OCI-LY1 (cell line): ENCODE measurements around the gene ZP2.
"Not testable (repeated sequence)": the region's sequence is repeated elsewhere in the genome, so short reads cannot be mapped to it uniquely, and the experiment has no call there.

Experiments
- H2AFZ ChIP-seq: fragments of 200-600 bp; sonication (generic), shearing (Covaris generic); 2 replicates; pipeline ENCODE4 v1.6.0; 2014; ENCODE audit warnings: antibody characterized with exemption, mild to moderate bottlenecking, low read length
- H3F3A ChIP-seq: fragments of 200-600 bp; sonication (generic), shearing (Covaris generic); 2 replicates; pipeline ENCODE4 v1.6.0; 2014; ENCODE audit warnings: mild to moderate bottlenecking, antibody characterized with exemption, low read length, moderate library complexity; ENCODE audit not compliant: insufficient read depth
- H3K27ac ChIP-seq: fragments of 200-600 bp; sonication (generic); 2 replicates; pipeline ENCODE4 v1.5.1; 2014; ENCODE audit warnings: low read length, mixed run types, mild to moderate bottlenecking, low read depth; ENCODE audit not compliant: poor library complexity, severe bottlenecking
- H3K27me3 ChIP-seq: fragments of 200-600 bp; sonication (generic); 2 replicates; pipeline ENCODE4 v1.6.0; 2014; ENCODE audit warnings: antibody characterized with exemption, mild to moderate bottlenecking, low read length, moderate library complexity; ENCODE audit not compliant: insufficient read depth
- H3K36me3 ChIP-seq: fragments of 200-600 bp; sonication (generic); 2 replicates; pipeline ENCODE4 v1.6.1; 2014; ENCODE audit warnings: mild to moderate bottlenecking, antibody characterized with exemption, low read length, moderate library complexity, mixed read lengths; ENCODE audit not compliant: insufficient read depth
- H3K4me1 ChIP-seq: fragments of 200-600 bp; sonication (generic); 2 replicates; pipeline ENCODE4 v1.5.1; 2014; ENCODE audit warnings: mild to moderate bottlenecking, low read length, moderate library complexity; ENCODE audit not compliant: insufficient read depth, severe bottlenecking
- H3K4me2 ChIP-seq: fragments of 200-600 bp; sonication (generic), shearing (Covaris generic); 2 replicates; pipeline ENCODE4 v1.6.1; 2014; ENCODE audit warnings: low read length
- H3K4me3 ChIP-seq: fragments of 200-600 bp; sonication (generic); 2 replicates; pipeline ENCODE4 v1.5.1; 2014; ENCODE audit warnings: low read length, low read depth, mild to moderate bottlenecking, mixed read lengths; ENCODE audit not compliant: poor library complexity, severe bottlenecking
- H3K79me2 ChIP-seq: fragments of 200-600 bp; shearing (Covaris generic); 2 replicates; pipeline ENCODE4 v1.6.1; 2016; ENCODE audit warnings: mixed run types, low read length, mixed read lengths; ENCODE audit not compliant: insufficient read depth
- H3K9ac ChIP-seq: fragments of 200-600 bp; sonication (generic), shearing (Covaris generic); 2 replicates; pipeline ENCODE4 v1.6.1; 2014; ENCODE audit warnings: mild to moderate bottlenecking, low read length, mixed read lengths
- H3K9me2 ChIP-seq: fragments of 200-600 bp; sonication (generic), shearing (Covaris generic); 2 replicates; pipeline ENCODE4 v1.6.1; 2014; ENCODE audit warnings: low read depth, mild to moderate bottlenecking, low read length, mixed read lengths
- H3K9me3 ChIP-seq: fragments of 200-600 bp; shearing (Covaris generic); 2 replicates; pipeline ENCODE4 v1.6.1; 2014; ENCODE audit warnings: low read length, mixed read lengths
- H4K20me1 ChIP-seq: fragments of 200-600 bp; sonication (generic), shearing (Covaris generic); 2 replicates; pipeline ENCODE4 v1.6.0; 2016; ENCODE audit warnings: mild to moderate bottlenecking, low read length; ENCODE audit not compliant: insufficient read depth
- EZH2 ChIP-seq: fragments of 200-600 bp; sonication (generic), shearing (Covaris generic); IDR thresholded peaks from 2 replicates; pipeline ENCODE4 v1.8.0; 2017; ENCODE audit warnings: borderline replicate concordance, mixed run types, mild to moderate bottlenecking, antibody characterized with exemption, low read length, moderate library complexity, mixed read lengths
- TF ChIP-seq, protein P1 (sequence below): fragments of 200-600 bp; sonication (generic), shearing (Covaris generic); IDR thresholded peaks from 2 replicates; pipeline ENCODE4 v1.5.1; 2017; ENCODE audit warnings: mild to moderate bottlenecking, antibody characterized with exemption, low read length, moderate library complexity, mixed read lengths

Gene ZP2

DNA sequence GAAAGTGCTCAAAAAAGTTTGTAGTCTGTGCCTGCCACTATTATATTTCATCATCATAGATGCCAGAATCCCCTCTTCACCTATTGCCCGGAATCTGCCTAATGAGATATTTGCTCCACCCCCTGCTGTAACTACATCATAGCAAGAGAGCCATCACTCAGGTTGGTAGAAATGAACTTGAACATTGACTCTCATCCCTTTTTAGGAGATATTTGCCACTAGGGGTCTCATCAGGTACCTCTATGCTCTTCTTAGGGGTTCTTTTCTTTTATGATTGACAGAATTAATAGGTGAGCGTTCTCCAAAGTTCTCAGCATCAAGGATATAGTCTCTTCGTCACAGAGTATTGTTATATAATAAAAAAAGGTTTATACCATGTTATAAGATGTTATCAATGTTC is 42.1 kb upstream of the ZP2 start:
- Histone ChIP-seq H3K4me1 (no peaks in the 10 kb centered on the region), H3K27me3 (no peaks in the 10 kb centered on the region; the same call in 1 of the 2 replicates)

GRCh38 chr16:21250072-21250923 is 38.9 kb upstream of the ZP2 start:
- no peak overlapping the region for H3K27ac ChIP-seq
- no peak overlapping the region for H3K9ac ChIP-seq
- H2AFZ ChIP-seq, result no peak overlapping the region
- no peaks in the 10 kb centered on the region for H3K4me1 ChIP-seq
- no peaks in the 10 kb centered on the region for H3K27me3 ChIP-seq
- H3K9me2 ChIP-seq, result no peaks in the 10 kb centered on the region
- no peaks in the 10 kb centered on the region for H3K36me3 ChIP-seq
- no peak overlapping the region for H3K4me3 ChIP-seq
- no peaks in the 10 kb centered on the region for H3F3A ChIP-seq
- H3K79me2 ChIP-seq, result no peaks in the 10 kb centered on the region
- no peaks in the 10 kb centered on the region for H3K9me3 ChIP-seq
- no peak overlapping the region for H3K4me2 ChIP-seq
- H4K20me1 ChIP-seq, result no peaks in the 10 kb centered on the region
- TF ChIP-seq EZH2, result no peak
- TF ChIP-seq, protein P1, sequence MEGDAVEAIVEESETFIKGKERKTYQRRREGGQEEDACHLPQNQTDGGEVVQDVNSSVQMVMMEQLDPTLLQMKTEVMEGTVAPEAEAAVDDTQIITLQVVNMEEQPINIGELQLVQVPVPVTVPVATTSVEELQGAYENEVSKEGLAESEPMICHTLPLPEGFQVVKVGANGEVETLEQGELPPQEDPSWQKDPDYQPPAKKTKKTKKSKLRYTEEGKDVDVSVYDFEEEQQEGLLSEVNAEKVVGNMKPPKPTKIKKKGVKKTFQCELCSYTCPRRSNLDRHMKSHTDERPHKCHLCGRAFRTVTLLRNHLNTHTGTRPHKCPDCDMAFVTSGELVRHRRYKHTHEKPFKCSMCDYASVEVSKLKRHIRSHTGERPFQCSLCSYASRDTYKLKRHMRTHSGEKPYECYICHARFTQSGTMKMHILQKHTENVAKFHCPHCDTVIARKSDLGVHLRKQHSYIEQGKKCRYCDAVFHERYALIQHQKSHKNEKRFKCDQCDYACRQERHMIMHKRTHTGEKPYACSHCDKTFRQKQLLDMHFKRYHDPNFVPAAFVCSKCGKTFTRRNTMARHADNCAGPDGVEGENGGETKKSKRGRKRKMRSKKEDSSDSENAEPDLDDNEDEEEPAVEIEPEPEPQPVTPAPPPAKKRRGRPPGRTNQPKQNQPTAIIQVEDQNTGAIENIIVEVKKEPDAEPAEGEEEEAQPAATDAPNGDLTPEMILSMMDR, result no peak

More for the DNA sequence above, 42.1 kb upstream of the ZP2 start:
- Histone ChIP-seq H4K20me1 (no peaks in the 10 kb centered on the region), H3K27ac (no peak overlapping the region), H3K9me3 (no peaks in the 10 kb centered on the region), H3K79me2 (no peaks in the 10 kb centered on the region), H3F3A (no peaks in the 10 kb centered on the region), H3K9me2 (no peaks in the 10 kb centered on the region), H3K4me2 (no peak overlapping the region), H2AFZ (no peak overlapping the region), H3K4me3 (no peak overlapping the region), H3K36me3 (no peaks in the 10 kb centered on the region), H3K9ac (no peak overlapping the region)
- TF ChIP-seq, protein P1, result peak; percentile 27; the same call in 1 of the 2 replicates
- no peak for TF ChIP-seq EZH2

GRCh38 chr16:21248179-21248578 is 36.8 kb upstream of the ZP2 start:
- not testable (repeated sequence) for H3F3A ChIP-seq, H3K27ac ChIP-seq, H3K4me1 ChIP-seq, H3K4me3 ChIP-seq, H2AFZ ChIP-seq, H4K20me1 ChIP-seq, H3K9me3 ChIP-seq, H3K9me2 ChIP-seq, H3K9ac ChIP-seq, H3K27me3 ChIP-seq, H3K4me2 ChIP-seq, H3K36me3 ChIP-seq, H3K79me2 ChIP-seq
